Amniotic stem cell (primary cell): ENCODE data around the gene PROX1.

Experiments
- DNase-seq: peaks from one replicate; lab custom pipeline; 2025; lab: John Stamatoyannopoulos, UW

PROX1 gene

DNA sequence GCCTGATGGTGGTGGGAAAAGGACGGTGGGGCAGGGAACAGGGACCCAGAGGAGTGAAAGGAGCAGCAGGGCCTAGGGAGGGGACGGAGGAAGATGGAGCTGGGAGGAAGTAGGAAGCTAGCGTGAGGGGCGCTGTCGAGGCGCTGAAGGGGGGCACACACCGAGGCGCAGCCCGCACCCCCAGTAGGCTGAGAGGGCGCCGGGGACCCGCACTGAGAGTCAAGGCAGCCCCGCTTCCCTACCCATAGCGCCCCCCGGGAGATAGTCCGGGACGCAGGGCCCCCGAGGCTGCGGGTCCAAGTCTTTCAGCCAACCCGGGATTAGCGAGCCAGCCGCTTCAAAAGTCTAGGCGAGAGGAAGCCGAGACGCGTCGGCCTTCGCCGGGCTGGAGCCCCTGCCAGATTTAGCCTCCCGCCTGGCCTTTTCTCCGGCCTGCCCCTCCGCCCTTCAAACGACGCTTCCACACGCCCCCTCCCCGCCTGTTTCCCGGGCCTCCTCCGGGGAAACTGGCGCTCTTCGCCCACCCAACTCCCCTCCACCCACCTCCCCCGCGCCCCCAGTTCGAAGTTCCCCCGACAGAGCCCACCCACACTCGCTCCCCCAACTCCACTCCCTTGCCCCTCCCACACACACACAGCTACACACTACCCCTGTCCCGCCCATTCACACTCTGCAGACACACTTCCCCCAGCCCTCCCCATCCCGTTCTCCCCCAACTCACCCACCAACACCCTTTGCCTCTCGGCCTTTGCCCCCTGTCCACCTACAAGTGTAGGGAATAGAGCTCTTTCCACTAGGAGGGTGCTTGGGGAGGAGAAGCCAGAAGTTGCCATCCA is 7.8 kb upstream of the PROX1 start:
- DNase-seq = no peak

DNA sequence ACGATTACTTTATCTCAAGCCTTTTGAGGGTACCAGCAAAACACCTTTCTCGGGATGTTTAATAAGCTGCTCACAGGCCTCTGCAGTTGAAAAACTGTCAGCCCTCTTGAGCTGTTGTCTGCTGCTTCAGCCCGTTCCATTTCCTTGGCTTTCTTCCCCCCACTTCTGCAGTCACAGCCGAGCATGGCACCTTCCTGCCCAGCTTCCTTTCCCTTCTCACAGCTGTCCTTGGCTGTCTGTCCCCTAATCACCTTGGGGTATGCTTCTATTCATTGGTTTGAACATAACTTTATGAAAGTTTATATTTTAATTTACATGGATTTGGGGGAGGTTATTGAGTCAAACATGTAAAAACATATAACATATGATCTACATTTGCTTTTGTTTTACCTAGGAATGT is 6.9 kb upstream of the PROX1 start:
- no peak for DNase-seq

GRCh38 chr1:213982289-213982671 is 5.5 kb upstream of the PROX1 start:
- DNase-seq = no peak

GRCh38 chr1:213982672-213983492 is 4.9 kb upstream of the PROX1 start:
- DNase-seq = no peak

DNA sequence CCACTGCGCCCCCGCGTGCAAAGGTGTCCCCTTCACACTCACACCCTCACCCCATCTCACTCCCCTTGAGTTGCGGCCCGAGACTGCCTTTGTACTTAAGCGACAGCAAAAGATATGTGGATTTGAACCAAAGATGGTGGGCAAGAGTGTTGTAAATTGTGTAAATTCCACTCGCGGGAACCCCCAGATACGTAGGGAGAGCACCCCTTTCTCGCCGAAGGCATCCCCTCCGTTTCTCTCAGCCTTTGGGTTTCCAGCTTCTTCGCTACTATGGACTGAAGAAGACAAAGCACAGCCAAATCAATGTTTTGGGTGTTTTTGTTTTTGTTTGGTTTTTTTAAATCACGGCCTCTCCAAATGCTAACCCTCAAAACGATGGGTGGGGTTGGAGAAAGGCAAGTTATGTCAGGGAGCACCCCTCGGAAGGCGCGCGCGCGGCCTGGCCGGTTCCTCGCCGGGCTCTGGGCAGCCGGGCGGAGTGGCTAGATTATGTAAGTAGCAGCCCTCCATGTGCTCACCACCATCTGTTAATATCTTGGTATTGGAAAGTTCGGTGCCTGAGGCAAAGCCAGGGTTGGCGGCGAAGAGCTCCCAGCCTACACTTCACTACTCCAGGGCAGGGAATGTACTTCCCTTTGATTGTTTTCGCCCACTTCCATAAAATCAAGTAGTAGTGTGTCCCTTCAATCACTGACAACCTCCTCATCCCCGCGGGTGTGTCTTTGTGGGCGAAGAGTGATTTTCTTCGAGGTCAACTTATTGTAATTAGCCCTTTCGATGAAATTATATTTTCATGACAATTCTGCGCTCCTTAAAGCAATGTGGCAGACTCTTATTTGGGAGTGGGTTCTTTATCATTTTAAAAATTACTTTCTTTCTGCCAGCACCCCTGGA is 4.0 kb upstream of the PROX1 start:
- no peak for DNase-seq

DNA sequence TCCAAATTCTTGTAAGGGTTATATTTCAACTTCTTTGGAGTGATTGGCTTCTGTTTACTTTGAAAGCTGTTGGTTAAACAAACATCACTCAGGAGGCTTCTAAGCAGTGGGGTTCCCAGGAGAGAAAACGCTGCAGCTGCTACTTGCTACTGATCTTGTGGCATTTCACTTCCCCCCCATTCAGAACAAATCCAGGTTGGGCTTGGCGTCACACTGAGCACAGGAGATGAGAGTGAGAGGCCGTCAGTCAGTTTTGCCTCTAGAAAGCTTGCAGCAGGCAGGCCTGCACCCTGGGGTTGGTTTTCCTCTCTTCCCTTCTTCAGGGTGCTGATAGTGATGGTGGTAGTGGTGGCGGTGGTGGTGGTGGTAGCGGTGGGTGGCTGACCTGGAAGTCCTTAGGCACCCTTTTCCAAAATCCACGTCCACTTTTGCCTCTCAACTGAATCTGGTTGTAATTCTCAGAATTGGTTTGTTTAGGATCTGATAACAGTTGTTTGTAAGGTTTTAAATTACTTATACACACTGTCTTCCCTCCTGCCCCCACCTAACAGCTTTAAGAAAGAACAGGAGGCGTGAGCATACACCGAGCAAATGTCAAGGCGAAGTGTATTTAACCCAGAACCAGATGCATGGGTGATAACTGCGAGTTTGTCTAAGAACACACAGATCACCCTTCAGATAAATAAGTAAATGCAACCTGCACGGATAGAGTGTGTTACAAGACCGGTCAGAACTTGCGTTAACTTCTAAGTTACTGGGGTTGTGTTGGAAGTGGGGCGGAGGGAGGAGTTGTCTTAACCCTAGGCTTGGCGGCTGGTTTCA is 3.2 kb upstream of the PROX1 start:
- no peak for DNase-seq

DNA sequence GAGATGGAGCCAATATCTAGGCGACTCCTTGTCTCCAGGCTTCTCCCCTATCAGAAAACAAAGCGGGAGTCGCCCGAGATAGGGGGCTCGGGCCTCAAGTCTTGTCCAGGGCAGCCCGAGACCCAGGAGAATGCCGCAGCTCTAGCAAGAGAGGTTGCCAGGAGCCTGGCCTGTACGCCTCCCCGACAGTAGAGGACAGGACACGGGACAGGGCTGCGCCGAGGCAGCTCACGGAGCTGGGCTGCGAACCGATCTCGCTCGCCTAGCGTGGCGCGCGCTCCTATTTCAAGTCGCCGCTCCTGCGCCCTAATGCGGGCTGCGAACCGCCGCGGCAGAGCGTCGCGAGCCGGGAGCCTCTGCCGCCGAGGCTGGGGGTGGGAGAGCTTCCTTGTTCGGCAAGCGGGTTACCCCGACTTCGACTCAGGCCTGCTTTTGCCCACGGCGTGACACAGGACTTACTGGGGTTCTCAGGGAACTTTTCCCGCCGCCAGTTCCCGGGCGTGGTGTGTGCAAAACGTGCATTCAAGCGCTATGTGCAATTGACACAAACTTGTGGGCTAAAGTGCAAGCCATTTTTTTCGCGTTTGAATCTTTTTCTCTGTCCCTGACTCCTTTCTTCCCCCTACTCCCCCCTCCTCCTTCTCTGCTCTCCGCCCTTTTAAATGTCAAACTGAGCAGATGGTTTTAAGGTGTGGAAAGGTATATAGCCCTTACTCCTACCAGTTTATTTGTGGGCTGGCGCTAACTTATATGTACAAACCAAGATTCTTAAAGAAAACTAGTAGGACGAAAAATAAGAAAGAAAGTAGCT is 2.4 kb upstream of the PROX1 start:
- no peak for DNase-seq

GRCh38 chr1:213986020-213986924 is 1.5 kb upstream of the PROX1 start:
- no peak for DNase-seq

GRCh38 chr1:213986925-213987250 is 885 bp upstream of the PROX1 start:
- no peak for DNase-seq

GRCh38 chr1:213987422-213987926 is 299 bp upstream of the PROX1 start:
- DNase-seq = peak; percentile 60

GRCh38 chr1:213988507-213989001 is 781 bp downstream of the PROX1 start:
- DNase-seq = no peak

DNA sequence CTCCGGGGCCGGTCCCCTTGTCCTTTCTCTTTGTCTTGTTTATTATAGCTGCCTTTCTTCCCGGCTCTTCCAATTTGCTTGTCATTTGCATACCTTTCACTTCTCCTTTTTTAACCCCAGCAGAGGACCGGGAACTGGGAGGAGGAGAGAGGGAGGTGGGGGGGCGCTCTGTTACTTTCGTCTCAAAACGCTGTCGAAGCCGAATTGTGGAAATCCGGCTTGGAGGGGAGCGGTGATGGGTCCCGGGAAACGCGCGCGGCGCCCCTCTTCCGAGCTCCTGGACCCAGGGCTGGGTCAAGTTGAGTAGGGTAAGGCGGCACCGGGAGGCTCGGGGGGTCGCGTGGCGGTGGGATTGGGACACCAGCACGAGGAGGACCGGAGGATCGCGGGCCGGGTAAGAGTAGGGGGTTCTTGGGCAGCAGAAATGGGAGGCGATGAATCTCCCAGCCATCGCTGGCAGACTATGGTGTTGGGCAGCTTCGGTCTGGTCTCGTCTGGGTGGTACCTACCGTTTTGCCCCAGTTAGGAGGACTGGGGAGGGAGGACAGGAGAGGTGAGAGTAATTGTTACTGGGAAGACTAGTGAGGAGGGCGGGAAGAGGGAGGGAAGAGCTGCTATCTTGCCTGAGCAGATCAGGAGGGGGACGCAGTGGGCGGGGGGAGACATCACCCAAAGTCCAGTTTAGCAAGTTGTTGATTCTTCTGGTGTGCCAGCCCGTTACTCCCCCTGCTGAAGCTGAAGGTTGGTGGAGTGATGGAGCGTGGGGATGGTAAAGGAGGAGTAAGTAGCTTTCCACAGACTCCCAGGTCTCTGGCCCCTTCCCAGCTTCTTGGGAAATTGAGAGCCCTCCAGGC is 1.5 kb downstream of the PROX1 start:
- DNase-seq = no peak

GRCh38 chr1:213993929-213994328 is 6.2 kb downstream of the PROX1 start:
- no peak for DNase-seq

- no peak for DNase-seq
Measured at GRCh38 chr1:213994888-213995287, 7.1 kb downstream of the PROX1 start.

DNA sequence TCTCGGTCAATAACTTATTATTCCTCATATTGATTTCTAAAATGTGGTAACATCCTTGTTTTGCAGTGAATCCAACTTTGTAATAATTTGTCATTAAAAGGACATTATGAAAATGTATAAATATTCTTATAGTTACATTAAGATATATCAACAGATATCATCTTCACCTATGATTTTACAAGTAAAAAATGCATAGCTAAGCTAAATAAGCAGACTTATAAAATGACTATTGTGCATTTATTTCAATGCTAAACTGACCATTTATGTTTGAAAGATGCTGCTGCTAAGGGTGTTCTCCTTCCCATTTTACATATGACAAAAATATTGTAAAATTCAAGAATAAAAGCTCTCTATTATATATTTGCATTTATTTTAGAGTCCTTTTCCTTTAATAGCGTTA is 7.8 kb downstream of the PROX1 start:
- no peak for DNase-seq

DNA sequence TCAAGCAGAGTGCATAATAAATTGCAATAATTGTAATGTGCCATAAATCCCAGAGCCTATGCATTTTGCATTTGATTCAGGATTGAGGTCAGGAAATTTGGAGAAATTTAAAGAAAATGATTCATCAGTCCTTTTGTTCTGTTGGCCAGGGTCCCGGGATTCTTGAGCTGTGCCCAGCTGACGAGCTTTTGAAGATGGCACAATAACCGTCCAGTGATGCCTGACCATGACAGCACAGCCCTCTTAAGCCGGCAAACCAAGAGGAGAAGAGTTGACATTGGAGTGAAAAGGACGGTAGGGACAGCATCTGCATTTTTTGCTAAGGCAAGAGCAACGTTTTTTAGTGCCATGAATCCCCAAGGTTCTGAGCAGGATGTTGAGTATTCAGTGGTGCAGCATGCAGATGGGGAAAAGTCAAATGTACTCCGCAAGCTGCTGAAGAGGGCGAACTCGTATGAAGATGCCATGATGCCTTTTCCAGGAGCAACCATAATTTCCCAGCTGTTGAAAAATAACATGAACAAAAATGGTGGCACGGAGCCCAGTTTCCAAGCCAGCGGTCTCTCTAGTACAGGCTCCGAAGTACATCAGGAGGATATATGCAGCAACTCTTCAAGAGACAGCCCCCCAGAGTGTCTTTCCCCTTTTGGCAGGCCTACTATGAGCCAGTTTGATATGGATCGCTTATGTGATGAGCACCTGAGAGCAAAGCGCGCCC is 8.7 kb downstream of the PROX1 start:
- DNase-seq = no peak

GRCh38 chr1:213997038-213997771 is 9.4 kb downstream of the PROX1 start:
- DNase-seq = no peak
